GM21723 (cell line): ENCODE data around the gene TRPC4AP.
"Not testable (repeated sequence)": the region's sequence is repeated elsewhere in the genome, so short reads cannot be mapped to it uniquely, and the experiment has no call there.

Source experiments
- ATAC-seq: cut with Tn5 transposase; IDR thresholded peaks from one replicate; pipeline ENCODE4 v1.9.1; 2021; ENCODE audit warnings: mild to moderate bottlenecking, moderate library complexity; ENCODE audit not compliant: unreplicated experiment

TRPC4AP gene

DNA sequence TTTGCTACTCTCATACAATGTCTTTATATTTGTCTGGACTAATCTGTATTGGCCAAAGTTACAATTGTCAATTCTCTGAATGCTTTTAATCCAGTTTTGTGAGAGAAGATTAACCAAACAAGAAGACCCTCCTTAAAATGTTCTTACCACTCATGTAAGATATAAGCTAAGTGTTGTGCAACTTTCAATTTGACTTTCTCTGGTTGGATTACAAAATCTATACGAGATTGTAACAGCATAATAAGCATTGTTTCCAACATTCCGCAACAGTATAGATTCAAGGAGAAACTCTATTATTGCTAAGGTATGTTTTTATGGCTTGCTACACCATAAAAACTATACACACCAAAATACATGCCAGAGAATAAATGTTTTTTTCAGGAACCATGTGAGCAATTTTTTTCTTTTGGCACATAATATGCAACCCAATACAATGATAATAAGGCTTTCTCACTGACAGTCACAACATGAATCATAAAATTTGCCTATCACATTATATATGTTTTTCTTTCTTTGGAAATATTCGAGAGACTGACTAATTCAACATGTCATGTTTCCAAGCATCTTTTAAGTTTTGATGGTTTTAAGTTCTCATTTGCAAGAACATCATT lies 12.2 kb upstream of the TRPC4AP start:
- ATAC-seq = no peak

DNA sequence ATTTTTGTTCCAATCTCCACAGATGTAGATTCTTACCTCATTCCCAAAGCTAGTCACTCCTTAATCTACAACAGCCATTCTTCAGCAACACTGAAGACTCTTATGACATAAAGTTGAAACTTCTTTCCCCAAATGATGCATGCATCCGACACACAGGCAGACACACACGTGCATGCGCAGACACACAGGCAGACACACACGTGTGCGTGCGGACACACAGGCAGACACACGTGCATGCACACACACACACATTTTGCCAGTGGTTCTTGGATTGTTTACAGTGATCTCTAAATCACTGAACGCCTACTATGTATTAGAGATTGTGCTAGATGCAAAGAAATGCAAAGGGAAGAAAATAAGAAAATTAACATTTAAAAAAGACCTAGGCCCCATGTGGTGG lies 9.0 kb upstream of the TRPC4AP start:
- no peak for ATAC-seq

DNA sequence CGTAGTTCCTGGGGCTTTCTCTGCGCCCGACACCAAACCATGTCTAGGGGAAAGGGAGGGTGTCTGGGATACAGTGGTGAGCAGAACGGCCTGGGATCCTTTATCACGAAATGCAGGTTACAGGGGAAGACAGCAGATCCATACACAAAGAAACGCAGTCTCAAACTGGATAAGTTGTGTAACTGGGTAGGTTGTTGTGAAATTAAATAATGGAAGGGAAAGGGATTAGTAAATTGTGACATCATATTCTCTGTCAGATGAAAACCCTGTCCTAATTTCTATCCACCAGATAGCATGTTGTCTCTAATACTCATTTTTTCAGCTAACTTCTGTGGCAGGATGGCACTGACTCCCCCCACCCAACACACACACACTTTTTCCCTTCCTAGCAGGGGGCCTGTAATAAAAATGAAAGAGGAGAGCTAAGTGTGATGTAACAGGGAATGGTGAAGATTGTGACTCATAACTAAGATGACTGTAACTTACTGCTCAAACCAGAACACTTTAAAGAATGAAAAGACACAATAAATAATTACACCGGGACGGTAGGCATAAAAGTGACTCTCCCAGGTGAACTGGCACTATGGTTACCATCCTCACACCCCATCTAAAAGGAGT lies 769 bp upstream of the TRPC4AP start:
- no peak for ATAC-seq

DNA sequence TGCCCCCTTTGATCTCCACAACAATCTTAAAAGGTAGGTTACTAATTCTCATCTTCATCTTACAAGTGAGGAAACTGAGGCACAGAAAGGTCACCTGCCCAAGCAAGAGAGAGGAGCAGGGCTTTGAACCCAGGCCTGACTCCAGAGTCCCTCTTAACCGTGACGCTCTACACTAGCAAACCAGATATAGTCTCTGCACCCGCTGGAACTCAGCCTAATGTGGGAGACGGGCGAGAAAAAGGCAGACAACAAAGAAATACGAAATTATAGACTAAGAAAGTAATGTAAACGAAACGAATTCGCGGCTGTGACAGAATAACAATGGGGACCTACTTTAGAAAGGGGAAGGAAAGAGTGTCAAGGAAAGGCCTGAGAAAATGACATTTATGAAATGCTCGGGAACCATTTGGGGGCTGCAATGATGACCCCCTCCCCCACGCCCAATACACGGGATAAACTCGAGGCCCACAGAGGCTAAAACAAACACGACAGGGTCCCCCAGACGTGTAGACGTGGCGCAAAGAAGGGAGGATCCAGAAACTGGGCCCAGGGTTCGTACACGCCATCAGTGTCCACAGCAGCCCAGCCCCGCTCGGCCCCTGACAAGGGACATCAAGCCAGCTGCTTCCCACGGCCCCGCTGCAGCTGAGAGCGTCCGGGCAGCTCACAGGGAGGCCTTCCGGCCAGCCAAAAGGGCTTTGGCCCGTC lies 637 bp downstream of the TRPC4AP start:
- ATAC-seq = peak; percentile 24

DNA sequence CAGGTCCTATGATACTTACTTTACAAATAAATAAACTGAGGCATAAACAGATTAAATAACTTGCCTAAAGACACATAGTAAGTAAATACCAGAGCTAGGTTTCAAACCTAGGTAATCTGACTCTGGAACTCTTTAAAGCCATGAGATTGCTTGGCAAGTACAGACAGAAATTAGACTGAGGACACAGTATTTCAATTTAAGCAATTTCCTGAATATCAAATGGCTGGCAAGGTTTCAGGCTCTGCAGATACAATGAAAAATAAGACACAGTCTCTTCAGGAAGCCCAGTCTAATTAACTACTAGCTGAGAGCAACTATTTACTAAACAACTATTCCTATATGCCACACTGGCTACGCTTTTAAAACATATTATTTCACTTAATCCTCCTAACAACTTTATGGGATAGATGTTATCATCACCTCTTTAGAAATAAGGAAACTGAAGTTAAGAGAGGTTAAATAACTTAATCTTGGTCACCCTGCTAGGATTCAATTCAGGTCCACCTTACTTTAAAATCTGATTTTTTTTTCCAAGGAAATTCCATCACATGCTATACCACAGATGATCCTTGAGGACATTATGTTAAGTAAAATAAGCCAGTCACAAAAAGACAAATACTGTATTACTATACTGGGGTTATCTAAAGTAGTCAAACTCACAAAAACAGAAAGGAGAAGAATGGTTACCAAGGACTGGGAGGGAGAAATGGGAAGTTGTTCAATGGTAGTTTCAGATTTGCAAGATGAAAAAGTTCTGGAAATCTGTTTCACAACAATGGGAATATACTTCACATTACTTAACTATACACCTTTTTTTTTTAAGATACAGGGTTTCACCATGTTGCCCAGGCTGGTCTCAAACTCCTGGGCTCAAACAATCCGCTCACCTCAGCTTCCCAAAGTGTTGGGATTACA lies 4.1 kb downstream of the TRPC4AP start:
- no peak for ATAC-seq

DNA sequence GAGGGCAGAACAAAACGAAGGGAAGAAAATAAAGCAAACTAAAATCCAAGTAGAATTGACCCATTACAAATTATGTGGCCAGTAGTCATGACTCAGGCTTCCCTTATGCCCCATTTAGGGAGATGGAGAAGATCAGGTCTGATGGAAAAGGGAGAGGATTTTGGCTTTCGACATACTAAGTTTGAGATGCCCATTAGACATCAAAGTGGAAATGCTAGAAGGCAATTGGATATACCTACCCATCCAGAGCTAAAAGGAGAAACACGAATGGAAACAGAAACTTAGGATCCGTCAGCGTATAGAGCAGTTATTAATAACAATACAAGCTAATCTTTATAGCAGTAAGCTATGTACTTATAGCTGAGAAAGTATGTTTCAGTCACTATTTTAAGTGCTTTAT lies 4.8 kb downstream of the TRPC4AP start:
- no peak for ATAC-seq

DNA sequence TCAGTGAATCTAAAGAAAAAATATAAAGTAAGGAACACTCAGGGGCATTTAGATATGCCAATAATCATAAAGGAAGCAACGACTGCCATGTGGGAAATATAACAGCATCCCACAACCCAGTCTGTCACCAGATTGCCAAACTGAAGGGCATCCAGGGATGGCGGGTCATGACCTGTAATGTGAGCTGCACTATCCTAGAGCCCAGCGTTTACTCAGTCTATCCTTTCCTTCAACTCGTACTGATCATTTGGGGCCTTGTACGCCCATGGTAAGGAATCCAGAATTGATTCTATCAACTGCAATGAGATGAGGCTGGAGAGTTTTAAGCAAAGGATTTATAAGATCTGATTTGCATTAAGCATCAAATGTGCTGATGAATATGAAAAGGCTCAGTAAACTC lies 5.3 kb downstream of the TRPC4AP start:
- ATAC-seq = no peak

DNA sequence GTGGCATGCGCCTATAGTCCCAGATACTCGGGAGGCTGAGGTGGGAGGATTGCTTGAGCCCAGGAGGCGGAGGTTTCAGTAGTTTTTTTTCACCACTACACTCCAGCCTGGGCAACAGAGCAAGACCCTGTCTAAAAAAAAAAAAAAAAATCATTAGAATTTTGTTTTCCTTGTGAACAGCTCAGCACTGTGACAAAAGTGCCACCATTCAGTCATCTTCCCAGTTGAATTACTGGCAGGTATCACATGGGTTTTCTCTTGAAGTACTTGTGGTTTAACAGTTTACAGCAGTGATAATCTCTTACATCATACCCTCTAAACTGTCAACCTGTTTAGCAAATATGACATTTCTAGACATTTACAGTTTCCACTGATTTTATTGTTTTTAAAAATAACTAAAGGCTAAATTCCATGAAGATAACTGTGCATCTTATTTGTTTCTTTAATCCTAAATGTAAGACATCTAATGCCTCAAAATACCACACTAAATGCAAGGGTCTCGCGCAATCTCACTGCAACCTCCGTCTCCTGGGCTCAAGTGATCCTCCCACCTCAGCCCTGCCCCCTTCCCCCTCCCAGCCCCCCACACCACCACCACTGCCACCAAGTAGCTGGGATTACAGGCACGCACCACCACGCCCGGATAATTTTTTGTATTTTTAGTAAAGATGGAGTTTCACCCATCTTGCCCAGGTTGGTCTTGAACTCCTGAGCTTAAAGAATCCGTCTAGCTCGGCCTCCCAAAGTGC lies 7.0 kb downstream of the TRPC4AP start:
- no peak for ATAC-seq

DNA sequence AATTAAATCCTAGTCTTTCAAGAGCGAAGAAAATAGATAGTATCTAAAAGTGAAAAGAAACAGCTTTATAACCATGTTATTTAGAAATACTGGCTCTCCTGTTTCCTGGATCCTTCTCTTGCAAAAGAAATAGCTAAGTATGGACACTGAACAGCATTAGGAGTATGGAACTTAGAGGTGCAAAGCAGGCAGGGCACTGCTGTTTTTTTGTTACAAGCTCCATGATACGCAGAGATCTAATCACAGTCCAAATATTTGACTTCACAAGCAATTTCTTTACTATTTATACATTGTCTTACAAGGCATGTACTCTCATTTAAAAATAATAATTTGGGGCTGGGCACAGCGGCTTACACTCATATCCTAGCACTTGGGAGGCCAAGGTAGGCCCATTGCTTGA lies 7.6 kb downstream of the TRPC4AP start:
- no peak for ATAC-seq

DNA sequence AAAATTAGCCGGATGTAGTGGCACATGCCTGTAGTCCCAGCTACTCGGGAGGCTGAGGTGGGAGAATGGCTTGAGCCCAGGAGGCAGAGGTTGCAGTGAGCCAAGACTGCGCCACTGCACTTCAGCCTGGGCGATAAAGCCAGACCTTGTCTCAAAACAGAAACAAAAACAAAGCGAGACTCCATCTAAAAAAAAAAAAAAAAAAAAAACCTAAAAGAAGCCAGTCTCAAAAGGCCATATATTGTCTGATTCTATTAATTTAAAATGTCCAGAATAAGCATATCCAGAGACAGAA lies 12.3 kb downstream of the TRPC4AP start:
- ATAC-seq = not testable (repeated sequence)

DNA sequence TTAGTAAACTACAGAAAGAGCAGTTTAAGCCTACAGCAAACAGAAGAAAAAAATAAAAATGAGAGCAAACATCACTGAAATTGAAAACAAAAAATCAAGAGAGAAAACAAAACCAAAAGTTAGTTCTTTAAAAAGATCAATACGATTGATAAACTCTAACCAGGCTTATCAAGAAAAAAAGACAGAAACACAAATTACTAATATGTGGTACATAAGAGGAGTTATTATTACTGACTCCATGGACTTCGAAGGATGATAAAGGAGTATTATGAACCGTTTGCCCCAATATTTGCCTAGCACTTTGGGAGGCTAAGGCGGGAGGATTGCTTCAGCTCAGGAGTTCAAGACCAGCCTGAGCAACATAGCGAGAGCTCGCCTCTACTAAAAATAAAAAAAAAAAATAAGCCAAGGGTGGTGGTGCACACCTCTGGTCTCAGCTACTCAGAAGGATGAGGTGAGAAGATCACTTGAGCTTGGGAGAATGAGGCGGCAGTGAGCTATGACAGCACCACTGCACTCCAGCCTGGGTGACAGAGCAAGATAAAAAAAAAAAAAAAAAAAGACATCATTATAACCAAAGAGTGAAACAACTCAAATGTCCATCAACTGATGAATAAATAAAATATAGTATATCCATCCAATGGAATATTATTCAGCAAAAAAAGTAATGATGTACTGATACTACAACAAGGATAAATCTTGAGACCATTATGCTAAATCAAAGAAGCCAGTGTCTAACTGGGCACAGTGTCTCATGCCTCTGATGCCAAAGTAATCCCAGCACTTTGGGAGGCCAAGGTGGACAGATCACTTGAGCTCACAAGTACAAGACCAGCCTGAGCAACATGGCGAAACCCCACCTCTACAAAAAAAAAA lies 12.9 kb downstream of the TRPC4AP start:
- ATAC-seq = no peak

DNA sequence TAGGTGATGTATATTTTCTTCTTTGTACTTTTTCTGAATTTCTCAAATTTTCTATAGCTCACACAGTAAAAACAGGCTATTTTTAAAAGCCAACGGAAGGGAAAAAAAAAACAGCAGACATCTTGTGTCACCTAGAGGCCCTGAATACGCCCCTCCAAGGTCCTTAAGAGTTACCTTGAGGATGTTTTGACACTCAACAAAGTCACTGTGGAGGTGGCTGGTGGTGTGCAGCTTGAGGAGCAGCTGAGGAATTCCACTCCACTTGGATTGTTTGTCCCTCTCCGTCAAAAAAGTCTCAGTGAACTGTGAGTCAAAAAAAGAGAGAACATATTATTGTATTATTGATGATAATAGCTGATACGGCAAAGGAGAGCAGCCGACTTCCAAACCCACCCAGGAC lies 14.7 kb downstream of the TRPC4AP start:
- no peak for ATAC-seq

DNA sequence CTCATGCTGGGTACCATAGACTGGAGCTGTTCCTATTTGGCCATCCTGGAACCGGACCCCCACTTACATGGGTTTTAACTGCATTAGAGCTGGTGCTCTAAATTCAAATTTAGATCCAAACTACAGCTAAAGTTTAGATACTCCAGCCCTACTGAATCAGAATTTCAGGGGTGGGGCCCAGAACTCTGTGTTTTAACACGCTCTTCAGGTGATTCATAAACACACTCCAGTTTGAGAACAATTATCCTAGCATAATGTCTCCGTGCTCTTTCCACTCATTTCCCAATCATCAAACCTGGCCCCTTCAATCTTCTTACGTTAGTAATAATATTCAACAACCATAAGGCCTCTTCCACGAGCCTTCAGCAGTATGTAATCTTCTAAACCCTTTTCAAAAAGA lies 15.3 kb downstream of the TRPC4AP start:
- no peak for ATAC-seq

DNA sequence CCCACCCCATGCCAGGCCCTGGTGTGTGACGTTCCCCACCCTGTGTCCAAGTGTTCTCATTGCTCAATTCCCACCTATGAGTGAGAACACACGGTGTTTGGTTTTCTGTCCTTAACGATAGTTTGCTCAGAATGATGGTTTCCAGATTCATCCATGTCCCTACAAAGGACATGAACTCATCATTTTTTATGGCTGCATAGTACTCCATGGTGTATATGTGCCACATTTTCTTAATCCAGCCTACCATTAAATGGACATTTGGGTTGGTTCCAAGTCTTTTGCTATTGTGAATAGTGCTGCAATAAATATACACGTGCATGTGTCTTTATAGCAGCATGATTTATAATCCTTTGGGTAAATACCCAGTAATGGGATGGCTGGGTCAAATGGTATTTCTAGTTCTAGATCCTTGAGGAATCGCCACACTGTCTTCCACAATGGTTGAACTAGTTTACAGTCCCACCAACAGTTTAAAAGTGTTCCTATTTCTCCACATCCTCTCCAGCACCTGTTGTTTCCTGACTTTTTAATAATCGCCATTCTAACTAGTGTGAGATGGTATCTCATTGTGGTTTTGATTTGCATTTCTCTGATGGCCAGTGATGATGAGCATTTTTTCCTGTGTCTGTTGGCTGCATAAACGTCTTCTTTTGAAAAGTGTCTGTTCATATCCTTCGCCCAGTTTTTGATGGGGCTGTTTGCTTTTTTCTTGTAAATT lies 21.0 kb downstream of the TRPC4AP start:
- ATAC-seq = not testable (repeated sequence)

DNA sequence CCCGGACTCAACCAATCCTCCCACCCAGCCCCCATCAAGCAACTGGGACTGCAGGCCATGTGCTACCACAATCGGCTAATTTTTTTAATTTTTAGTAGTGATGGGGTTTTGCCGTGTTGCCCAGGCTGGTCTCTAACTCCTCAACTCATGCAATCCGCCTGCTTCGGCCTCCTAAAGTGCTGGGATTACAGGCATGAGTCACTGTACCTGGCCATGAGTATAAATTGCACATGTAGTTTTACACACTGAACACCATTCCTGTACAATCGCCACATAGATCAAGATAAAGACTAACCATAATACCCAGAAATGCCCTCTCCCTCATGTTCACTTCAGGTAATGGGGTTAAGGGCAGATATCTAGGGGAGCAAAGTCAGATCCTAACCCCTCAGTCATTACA lies 26.4 kb downstream of the TRPC4AP start:
- no peak for ATAC-seq

DNA sequence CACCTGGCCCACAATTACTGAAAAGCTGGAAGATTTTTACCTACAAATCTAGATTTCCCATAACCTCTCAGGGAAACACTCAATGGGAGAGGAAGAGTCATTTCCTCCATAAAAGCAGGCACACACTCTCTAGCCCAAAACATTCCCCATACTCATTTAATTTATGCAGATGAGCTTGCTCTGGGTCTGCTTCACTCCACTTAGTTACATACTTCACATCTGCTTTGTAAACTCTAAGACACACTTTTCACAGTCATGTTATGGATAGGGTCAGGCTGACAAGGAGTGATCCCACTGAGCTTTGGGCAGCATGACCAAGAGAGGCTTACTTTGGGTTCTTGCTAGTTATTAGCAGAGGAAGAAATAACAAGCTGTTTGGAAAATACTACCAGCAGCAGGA lies 27.4 kb downstream of the TRPC4AP start:
- no peak for ATAC-seq

DNA sequence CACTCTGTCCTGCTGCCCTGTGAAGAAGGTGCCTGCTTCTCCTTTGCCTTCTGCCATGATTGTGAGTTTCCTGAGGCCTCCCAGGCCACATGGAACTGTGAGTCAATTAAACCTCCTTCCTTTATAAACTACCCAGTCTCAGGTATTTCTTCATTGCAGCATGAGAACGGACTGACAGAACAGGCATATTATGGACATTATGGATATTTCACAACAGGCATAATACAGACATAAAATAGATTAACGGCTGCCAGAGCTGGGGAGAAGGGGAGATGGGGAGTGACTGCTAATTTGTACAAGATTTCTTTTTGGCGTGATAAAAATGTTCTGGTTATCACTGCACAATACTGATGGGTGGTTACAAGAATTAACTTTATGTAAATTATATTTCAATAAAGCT lies 29.4 kb downstream of the TRPC4AP start:
- no peak for ATAC-seq

DNA sequence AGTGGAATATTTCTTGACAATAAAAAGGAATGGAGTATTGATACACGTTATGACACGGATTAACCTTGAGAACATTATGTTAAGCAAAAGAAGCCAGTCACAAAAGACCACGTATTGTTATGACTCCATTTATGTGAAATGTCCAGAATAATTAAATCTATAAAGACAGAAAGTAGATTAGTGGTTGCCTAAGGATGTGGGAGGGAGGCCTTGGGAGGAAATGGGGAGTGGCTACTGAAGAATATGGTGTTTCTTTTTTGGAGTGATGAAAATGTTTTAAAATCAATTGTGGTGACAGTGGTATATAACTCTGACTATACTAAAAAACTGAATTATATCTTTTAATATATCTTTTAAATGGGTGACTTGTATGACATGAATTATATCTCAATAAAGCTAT lies 30.1 kb downstream of the TRPC4AP start:
- no peak for ATAC-seq

DNA sequence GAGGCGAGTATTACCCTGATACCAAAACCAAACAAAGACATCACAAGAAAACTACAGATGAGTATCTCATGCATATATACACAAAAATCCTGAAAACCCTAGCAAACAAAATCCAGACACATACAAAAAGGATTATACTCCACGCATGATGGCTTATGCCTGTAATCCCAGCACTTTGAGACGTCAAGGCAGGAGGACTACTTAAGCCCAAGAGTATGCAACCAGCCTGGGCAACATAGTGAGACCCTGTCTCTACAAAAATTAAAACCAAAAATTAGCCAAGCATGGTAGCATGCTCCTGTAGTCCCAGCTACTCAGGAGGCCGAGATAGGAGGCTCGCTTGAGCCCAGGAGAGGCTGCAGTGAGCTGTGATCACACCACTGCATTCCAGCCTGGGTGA lies 32.4 kb downstream of the TRPC4AP start:
- ATAC-seq = no peak
